ENCODE results near the gene DAAM2. TPM values are rescaled to one million over a fixed set of nuclear protein-coding genes. Genes with fewer than 3 reads are reported as not detected.

Gene DAAM2
- total RNA-seq, 4 donors from 2014 or later: 15.7 to 31.6 (median 20.7) TPM

- H3K27me3 ChIP-seq: no peaks in the 10 kb centered on the region
- no peak overlapping the region for H3K4me3 ChIP-seq
- in situ Hi-C loops (cut with MboI; ENCODE audit: low pct_ligation_motif_present in 1 of 4, low pct_unique_long_range_greater_than_20kb in 1 of 4, low sequenced_read_pairs in 3 of 4) (no loop called here), intact Hi-C loops (cut with DNase I; ENCODE audit: low total_unique reads) (no loop called here)
- H3K9me3 ChIP-seq: no peaks in the 10 kb centered on the region
- peaks cover 3 to 36% (median 12%) of the 10 kb centered on the region in 4 donors for H3K4me1 ChIP-seq
- DNase-seq: no peak
- WGBS, 2 donors (ENCODE audit: low coverage in 1 of 2): 50 to 67% methylated on average over 1 to 3 of the region's 3 CpGs
- H3K36me3 ChIP-seq: peaks cover 0 to 13% (median 0%) of the 10 kb centered on the region in 4 donors
- H3K27ac ChIP-seq: peak overlapping the region in 2 of 4 donors; percentile 8 to 53
- TF ChIP-seq CTCF (IDR thresholded peaks at IDR 0.05) (no peak), EP300 (IDR thresholded peaks at IDR 0.05; ENCODE audit: low read depth) (no peak), POLR2AphosphoS5 (IDR thresholded peaks at IDR 0.05) (no peak), POLR2A (IDR thresholded peaks at IDR 0.05) (no peak)
Measured at GRCh38 chr6:39926668-39927067, 134.5 kb downstream of the DAAM2 start.

DNA sequence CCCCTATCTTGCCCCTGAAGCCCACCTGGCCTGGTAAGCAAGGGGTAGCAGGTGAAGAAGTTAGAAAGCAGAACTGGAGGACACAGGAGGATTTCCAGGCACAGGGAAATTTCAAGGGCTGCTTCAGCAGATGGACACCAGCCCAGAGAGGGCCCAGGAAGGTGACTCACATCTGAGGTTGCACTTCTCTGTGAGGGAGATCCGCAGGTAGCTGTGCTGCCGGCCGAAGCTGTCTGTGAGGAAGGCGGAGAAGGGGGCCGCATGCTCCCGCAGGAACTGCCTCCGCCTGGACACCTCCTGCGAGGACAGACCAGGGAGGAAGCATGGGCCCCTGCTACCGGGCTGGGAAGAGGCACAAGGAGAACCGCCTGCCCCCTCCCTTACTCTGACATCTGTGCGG, 135.0 kb downstream of the DAAM2 start:
- H3K4me3 ChIP-seq: no peak overlapping the region
- no peak for TF ChIP-seq POLR2AphosphoS5 (IDR thresholded peaks at IDR 0.05)
- TF ChIP-seq CTCF (IDR thresholded peaks at IDR 0.05): no peak
- peaks cover 0 to 13% (median 0%) of the 10 kb centered on the region in 4 donors for H3K36me3 ChIP-seq
- H3K27me3 ChIP-seq: no peaks in the 10 kb centered on the region
- H3K27ac ChIP-seq: peak overlapping the region in 2 of 4 donors; percentile 8 to 53
- no peak for DNase-seq
- in situ Hi-C loops (cut with MboI; ENCODE audit: low pct_ligation_motif_present in 1 of 4, low pct_unique_long_range_greater_than_20kb in 1 of 4, low sequenced_read_pairs in 3 of 4) (no loop called here), intact Hi-C loops (cut with DNase I; ENCODE audit: low total_unique reads) (no loop called here)
- peaks cover 3 to 36% (median 11%) of the 10 kb centered on the region in 4 donors for H3K4me1 ChIP-seq
- 84% methylated on average over 11 of the region's 11 CpGs; no CpG with 5 or more reads in 1 of the 2 donors for WGBS, 2 donors (ENCODE audit: low coverage in 1 of 2)
- no peaks in the 10 kb centered on the region for H3K9me3 ChIP-seq

DNA sequence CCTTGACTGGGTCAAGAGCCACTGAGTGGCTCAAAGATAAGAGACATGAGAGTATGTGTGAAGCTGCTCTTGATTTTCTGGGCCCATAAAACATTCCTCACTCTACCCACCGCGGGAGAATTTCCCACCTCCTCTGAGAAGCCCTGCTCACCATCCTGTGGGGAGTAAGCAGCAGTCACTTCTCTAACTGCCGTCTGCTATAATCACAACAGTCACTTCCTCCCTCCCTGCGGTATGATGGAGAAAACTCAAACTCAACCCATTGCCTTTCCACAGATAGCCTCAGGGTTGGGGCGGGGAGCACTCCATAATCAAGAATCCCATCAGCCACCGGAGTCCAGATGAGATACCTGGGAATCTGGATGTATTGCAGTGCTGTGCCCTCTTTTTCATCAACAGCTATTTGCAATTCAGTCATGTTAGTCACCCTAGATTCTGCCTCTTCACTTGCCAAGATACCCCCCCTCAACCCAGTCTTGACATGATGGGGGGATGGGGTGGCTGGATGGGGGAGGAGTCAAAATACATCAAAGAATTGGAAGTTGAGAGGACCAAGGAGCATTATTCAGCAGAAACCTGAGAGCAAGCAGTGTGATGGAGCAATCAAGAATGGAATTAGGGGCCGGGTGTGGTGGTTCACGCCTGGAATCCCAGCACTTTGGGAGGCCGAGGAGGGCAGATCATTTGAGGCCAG, 137.0 kb downstream of the DAAM2 start:
- H3K4me3 ChIP-seq: no peak overlapping the region
- no peaks in the 10 kb centered on the region for H3K9me3 ChIP-seq
- H3K36me3 ChIP-seq: peaks cover 0 to 13% (median 0%) of the 10 kb centered on the region in 4 donors
- in situ Hi-C loops (cut with MboI; ENCODE audit: low pct_ligation_motif_present in 1 of 4, low pct_unique_long_range_greater_than_20kb in 1 of 4, low sequenced_read_pairs in 3 of 4): no loop called here
- DNase-seq: no peak
- H3K27ac ChIP-seq: peak overlapping the region in 2 of 4 donors; percentile 8
- H3K27me3 ChIP-seq: no peaks in the 10 kb centered on the region
- no peak for TF ChIP-seq POLR2AphosphoS5 (IDR thresholded peaks at IDR 0.05)
- TF ChIP-seq CTCF (IDR thresholded peaks at IDR 0.05): no peak
- TF ChIP-seq POLR2A (IDR thresholded peaks at IDR 0.05): no peak
- no peak for TF ChIP-seq EP300 (IDR thresholded peaks at IDR 0.05; ENCODE audit: low read depth)
- intact Hi-C loops (cut with DNase I; ENCODE audit: low total_unique reads): no loop called here
- peaks cover 0 to 30% (median 10%) of the 10 kb centered on the region in 4 donors for H3K4me1 ChIP-seq
- 72% methylated on average over 9 of the region's 9 CpGs; no CpG with 5 or more reads in 1 of the 2 donors for WGBS, 2 donors (ENCODE audit: low coverage in 1 of 2)

GRCh38 chr6:39929733-39930461, 137.7 kb downstream of the DAAM2 start:
- H3K4me1 ChIP-seq: peaks cover 0 to 31% (median 12%) of the 10 kb centered on the region in 4 donors
- H3K27me3 ChIP-seq: no peaks in the 10 kb centered on the region
- H3K9me3 ChIP-seq: no peaks in the 10 kb centered on the region
- WGBS, 2 donors (ENCODE audit: low coverage in 1 of 2): 69 to 74% methylated on average over 6 to 11 of the region's 11 CpGs
- no peak overlapping the region for H3K4me3 ChIP-seq
- peaks cover 0 to 11% (median 0%) of the 10 kb centered on the region in 4 donors for H3K36me3 ChIP-seq
- intact Hi-C loops (cut with DNase I; ENCODE audit: low total_unique reads): no loop called here
- no peak for TF ChIP-seq POLR2A (IDR thresholded peaks at IDR 0.05)
- TF ChIP-seq EP300 (IDR thresholded peaks at IDR 0.05; ENCODE audit: low read depth): no peak
- TF ChIP-seq POLR2AphosphoS5 (IDR thresholded peaks at IDR 0.05): no peak
- no peak for TF ChIP-seq CTCF (IDR thresholded peaks at IDR 0.05)
- in situ Hi-C loops (cut with MboI; ENCODE audit: low pct_ligation_motif_present in 1 of 4, low pct_unique_long_range_greater_than_20kb in 1 of 4, low sequenced_read_pairs in 3 of 4): no loop called here
- H3K27ac ChIP-seq: peak overlapping the region in 3 of 4 donors; percentile 25 to 33 (median 29)
- DNase-seq: no peak
